ENCODE results near the gene PSMD14. TPM values are rescaled to one million over a fixed set of nuclear protein-coding genes. Genes with fewer than 3 reads are reported as not detected.

Gene PSMD14
- total and polyA plus RNA-seq, 2 experiments from 2014 or later: 70.2 to 71.0 TPM

- Histone ChIP-seq H3K4me1 (ENCODE audit: insufficient read depth) (no peaks in the 10 kb centered on the region), H3K79me2 (peaks cover 56% of the 10 kb centered on the region), H2AFZ (no peak overlapping the region), H3K27me3 (no peaks in the 10 kb centered on the region), H4K20me1 (ENCODE audit: insufficient read depth, poor library complexity, severe bottlenecking) (no peaks in the 10 kb centered on the region), H3K4me3 (no peak overlapping the region), H3K36me3 (replicated peaks; ENCODE audit: insufficient read depth, low read depth) (no peaks in the 10 kb centered on the region), H3K9me2 (replicated peaks; ENCODE audit: insufficient read depth) (no peaks in the 10 kb centered on the region), H3K9me3 (ENCODE audit: low read depth) (no peaks in the 10 kb centered on the region), H3K4me2 (no peak overlapping the region), H3K27ac (no peak overlapping the region)
- DNase-seq (ENCODE audit: low spot score): no peak
- WGBS (ENCODE audit: low lambda C conversion rate, missing lambda C conversion rate): 61% methylated on average over 1 of the region's 1 CpG
- TF ChIP-seq EZH2 (IDR thresholded peaks at IDR 0.05; ENCODE audit: borderline replicate concordance) (no peak), EZH2phosphoT487 (IDR thresholded peaks at IDR 0.05; ENCODE audit: low read depth, severe bottlenecking, unreplicated experiment) (no peak), CTCF (IDR thresholded peaks at IDR 0.05; ENCODE audit: poor library complexity) (no peak)
Measured at GRCh38 chr2:161353543-161353942, 45.3 kb downstream of the PSMD14 start.

- TF ChIP-seq CTCF (IDR thresholded peaks at IDR 0.05; ENCODE audit: poor library complexity) (no peak), EZH2 (IDR thresholded peaks at IDR 0.05; ENCODE audit: borderline replicate concordance) (no peak), EZH2phosphoT487 (IDR thresholded peaks at IDR 0.05; ENCODE audit: low read depth, severe bottlenecking, unreplicated experiment) (no peak)
Measured at GRCh38 chr2:161354106-161354505, 45.9 kb downstream of the PSMD14 start.

GRCh38 chr2:161355106-161355505 lies 46.9 kb downstream of the PSMD14 start:
- Histone ChIP-seq H4K20me1 (ENCODE audit: insufficient read depth, poor library complexity, severe bottlenecking) (no peaks in the 10 kb centered on the region), H3K9me2 (replicated peaks; ENCODE audit: insufficient read depth) (no peaks in the 10 kb centered on the region), H2AFZ (no peak overlapping the region), H3K9me3 (ENCODE audit: low read depth) (no peaks in the 10 kb centered on the region), H3K27me3 (no peaks in the 10 kb centered on the region), H3K4me1 (ENCODE audit: insufficient read depth) (no peaks in the 10 kb centered on the region), H3K79me2 (peaks cover 45% of the 10 kb centered on the region), H3K27ac (no peak overlapping the region), H3K36me3 (replicated peaks; ENCODE audit: insufficient read depth, low read depth) (no peaks in the 10 kb centered on the region), H3K4me2 (no peak overlapping the region), H3K4me3 (no peak overlapping the region)
- 100% methylated on average over 1 of the region's 1 CpG for WGBS (ENCODE audit: low lambda C conversion rate, missing lambda C conversion rate)
- DNase-seq (ENCODE audit: low spot score): no peak
- no peak for TF ChIP-seq CTCF (IDR thresholded peaks at IDR 0.05; ENCODE audit: poor library complexity)
- TF ChIP-seq EZH2phosphoT487 (IDR thresholded peaks at IDR 0.05; ENCODE audit: low read depth, severe bottlenecking, unreplicated experiment): no peak
- no peak for TF ChIP-seq EZH2 (IDR thresholded peaks at IDR 0.05; ENCODE audit: borderline replicate concordance)

More at GRCh38 chr2:161354106-161354505, 45.9 kb downstream of the PSMD14 start:
- no peak overlapping the region for H3K4me2 ChIP-seq
- peaks cover 52% of the 10 kb centered on the region for H3K79me2 ChIP-seq
- H3K9me3 ChIP-seq (ENCODE audit: low read depth): no peaks in the 10 kb centered on the region
- no peak overlapping the region for H2AFZ ChIP-seq
- H3K36me3 ChIP-seq (replicated peaks; ENCODE audit: insufficient read depth, low read depth): no peaks in the 10 kb centered on the region
- H3K27ac ChIP-seq: no peak overlapping the region
- no peaks in the 10 kb centered on the region for H4K20me1 ChIP-seq (ENCODE audit: insufficient read depth, poor library complexity, severe bottlenecking)
- WGBS (ENCODE audit: low lambda C conversion rate, missing lambda C conversion rate): 90% methylated on average over 5 of the region's 5 CpGs
- no peak overlapping the region for H3K4me3 ChIP-seq
- no peaks in the 10 kb centered on the region for H3K4me1 ChIP-seq (ENCODE audit: insufficient read depth)
- no peak for DNase-seq (ENCODE audit: low spot score)
- H3K27me3 ChIP-seq: no peaks in the 10 kb centered on the region
- H3K9me2 ChIP-seq (replicated peaks; ENCODE audit: insufficient read depth): no peaks in the 10 kb centered on the region

- no peaks in the 10 kb centered on the region for H3K27me3 ChIP-seq
- no peak overlapping the region for H3K4me3 ChIP-seq
- TF ChIP-seq CTCF (IDR thresholded peaks at IDR 0.05; ENCODE audit: poor library complexity) (no peak), EZH2 (IDR thresholded peaks at IDR 0.05; ENCODE audit: borderline replicate concordance) (no peak), EZH2phosphoT487 (IDR thresholded peaks at IDR 0.05; ENCODE audit: low read depth, severe bottlenecking, unreplicated experiment) (no peak)
- no peaks in the 10 kb centered on the region for H3K4me1 ChIP-seq (ENCODE audit: insufficient read depth)
- no peaks in the 10 kb centered on the region for H3K9me2 ChIP-seq (replicated peaks; ENCODE audit: insufficient read depth)
- H3K27ac ChIP-seq: no peak overlapping the region
- no peaks in the 10 kb centered on the region for H3K36me3 ChIP-seq (replicated peaks; ENCODE audit: insufficient read depth, low read depth)
- 34% methylated on average over 2 of the region's 2 CpGs for WGBS (ENCODE audit: low lambda C conversion rate, missing lambda C conversion rate)
- peaks cover 38% of the 10 kb centered on the region for H3K79me2 ChIP-seq
- H3K4me2 ChIP-seq: no peak overlapping the region
- DNase-seq (ENCODE audit: low spot score): no peak
- H3K9me3 ChIP-seq (ENCODE audit: low read depth): peaks cover 4% of the 10 kb centered on the region
- H4K20me1 ChIP-seq (ENCODE audit: insufficient read depth, poor library complexity, severe bottlenecking): no peaks in the 10 kb centered on the region
- no peak overlapping the region for H2AFZ ChIP-seq
Measured at GRCh38 chr2:161355983-161356382, 47.8 kb downstream of the PSMD14 start.
